ENCODE data around the gene DPM1.

- TF ChIP-seq POLR2A (IDR thresholded peaks at IDR 0.05) (no peak), POLR2AphosphoS5 (IDR thresholded peaks at IDR 0.05) (no peak), CTCF (IDR thresholded peaks at IDR 0.05) (no peak)
Observed at GRCh38 chr20:51001430-51002265, 43.3 kb upstream of the DPM1 start.
